MM.1S (cell line): ENCODE measurements around the gene TEX38.

Source experiments
- DNase-seq: peaks from one replicate; pipeline ENCODE4 v3.0.0-alpha.2; 2015
- H2AFZ ChIP-seq: fragments of 300-600 bp; sonication (generic); 2 replicates; pipeline ENCODE4 v1.6.0; 2016; ENCODE audit warnings: antibody characterized with exemption, low read length
- H3F3A ChIP-seq: fragments of 300-600 bp; sonication (generic); 2 replicates; pipeline ENCODE4 v1.6.1; 2016; ENCODE audit warnings: mild to moderate bottlenecking, antibody characterized with exemption, low read length, moderate library complexity, mixed read lengths; ENCODE audit not compliant: insufficient read depth
- H3K27ac ChIP-seq: fragments of 300-600 bp; sonication (generic); 2 replicates; pipeline ENCODE4 v1.5.1; 2016; ENCODE audit warnings: mild to moderate bottlenecking, low read length
- H3K27me3 ChIP-seq: fragments of 300-600 bp; sonication (generic); replicated peaks from 2 replicates; pipeline ENCODE4 v1.6.0; 2016; ENCODE audit warnings: low read length; ENCODE audit not compliant: insufficient read depth
- H3K36me3 ChIP-seq: fragments of 300-600 bp; sonication (generic); replicated peaks from 2 replicates; pipeline ENCODE4 v1.6.1; 2016; ENCODE audit warnings: mild to moderate bottlenecking, low read length, mixed read lengths; ENCODE audit not compliant: insufficient read depth
- H3K4me1 ChIP-seq: fragments of 300-600 bp; sonication (generic); 2 replicates; pipeline ENCODE4 v1.6.1; 2016; ENCODE audit warnings: low read length, mixed read lengths
- H3K4me2 ChIP-seq: fragments of 300-600 bp; sonication (generic); 2 replicates; pipeline ENCODE4 v1.6.0; 2016; ENCODE audit warnings: low read depth, low read length
- H3K4me3 ChIP-seq: fragments of 300-600 bp; sonication (generic); 2 replicates; pipeline ENCODE4 v1.5.1; 2016; ENCODE audit warnings: low read length, mixed read lengths
- H3K79me2 ChIP-seq: fragments of 300-600 bp; sonication (generic); 2 replicates; pipeline ENCODE4 v1.6.1; 2016; ENCODE audit warnings: mixed run types, low read length, mixed read lengths
- H3K9ac ChIP-seq: fragments of 300-600 bp; sonication (generic); 2 replicates; pipeline ENCODE4 v1.6.1; 2016; ENCODE audit warnings: low read length, mixed read lengths
- H3K9me2 ChIP-seq: fragments of 300-600 bp; sonication (generic); replicated peaks from 2 replicates; pipeline ENCODE4 v1.6.1; 2016; ENCODE audit warnings: mild to moderate bottlenecking, low read length, mixed read lengths; ENCODE audit not compliant: insufficient read depth
- H3K9me3 ChIP-seq: fragments of 300-600 bp; sonication (generic); replicated peaks from 2 replicates; pipeline ENCODE4 v1.6.1; 2016; ENCODE audit warnings: mild to moderate bottlenecking, low read length, mixed read lengths; ENCODE audit not compliant: insufficient read depth
- H4K20me1 ChIP-seq: fragments of 300-600 bp; sonication (generic); 2 replicates; pipeline ENCODE4 v1.6.1; 2016; ENCODE audit warnings: mild to moderate bottlenecking, low read length, moderate library complexity, mixed read lengths; ENCODE audit not compliant: insufficient read depth
- EZH2 ChIP-seq: fragments of 300-600 bp; sonication (generic); optimal IDR thresholded peaks from 2 replicates; pipeline ENCODE3; 2017; ENCODE audit warnings: low read depth, mild to moderate bottlenecking, antibody characterized with exemption, low read length, mixed read lengths
- EZH2phosphoT487 ChIP-seq: fragments of 300-600 bp; sonication (generic); IDR thresholded peaks from 2 replicates; pipeline ENCODE4 v1.6.1; 2018; ENCODE audit warnings: antibody characterized with exemption, low read length
- TF ChIP-seq, protein P1 (sequence below): fragments of 300-600 bp; sonication (generic); IDR thresholded peaks from 2 replicates; pipeline ENCODE4 v1.5.1; 2016; ENCODE audit warnings: antibody characterized with exemption, low read length, mixed read lengths

The TEX38 gene

DNA sequence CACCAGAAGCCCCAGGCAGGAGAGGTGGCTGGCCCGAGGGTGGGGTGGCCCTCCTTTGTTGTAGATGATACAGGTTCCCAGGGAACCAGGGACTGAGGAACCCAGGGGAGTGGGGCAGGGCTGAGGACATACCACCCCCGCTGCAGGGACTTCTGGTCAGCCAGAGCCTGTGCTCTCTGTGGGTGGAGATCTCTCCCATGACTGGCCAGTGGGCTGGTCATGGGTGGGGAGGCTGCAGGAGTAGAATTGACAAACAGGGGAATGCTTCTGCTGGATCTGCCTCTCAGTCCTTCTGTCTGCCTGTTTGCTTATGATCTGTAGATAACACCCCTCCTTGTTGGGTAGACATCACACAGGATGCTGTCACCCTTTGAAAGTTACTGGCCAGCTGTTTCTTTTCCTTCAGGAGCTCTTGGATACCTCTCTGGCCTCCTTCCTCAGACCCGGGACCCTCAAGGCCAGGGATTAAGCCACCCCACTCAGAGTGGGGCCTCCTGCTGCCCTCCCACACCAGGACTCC, 50.1 kb downstream of the TEX38 start:
- Histone ChIP-seq H3K79me2 (peaks cover 22% of the 10 kb centered on the region), H3K27me3 (no peaks in the 10 kb centered on the region), H2AFZ (no peak overlapping the region), H4K20me1 (0 out of 2 replicates have a peak, but pooled peaks cover 4% of the 10 kb centered on the region), H3K9me2 (no peaks in the 10 kb centered on the region), H3K9ac (no peak overlapping the region), H3K36me3 (no peaks in the 10 kb centered on the region), H3K27ac (no peak overlapping the region), H3K4me3 (no peak overlapping the region), H3K4me1 (peaks cover 17% of the 10 kb centered on the region), H3F3A (no peaks in the 10 kb centered on the region), H3K9me3 (no peaks in the 10 kb centered on the region), H3K4me2 (no peak overlapping the region)
- TF ChIP-seq EZH2 (no peak), EZH2phosphoT487 (no peak)
- TF ChIP-seq, protein P1, sequence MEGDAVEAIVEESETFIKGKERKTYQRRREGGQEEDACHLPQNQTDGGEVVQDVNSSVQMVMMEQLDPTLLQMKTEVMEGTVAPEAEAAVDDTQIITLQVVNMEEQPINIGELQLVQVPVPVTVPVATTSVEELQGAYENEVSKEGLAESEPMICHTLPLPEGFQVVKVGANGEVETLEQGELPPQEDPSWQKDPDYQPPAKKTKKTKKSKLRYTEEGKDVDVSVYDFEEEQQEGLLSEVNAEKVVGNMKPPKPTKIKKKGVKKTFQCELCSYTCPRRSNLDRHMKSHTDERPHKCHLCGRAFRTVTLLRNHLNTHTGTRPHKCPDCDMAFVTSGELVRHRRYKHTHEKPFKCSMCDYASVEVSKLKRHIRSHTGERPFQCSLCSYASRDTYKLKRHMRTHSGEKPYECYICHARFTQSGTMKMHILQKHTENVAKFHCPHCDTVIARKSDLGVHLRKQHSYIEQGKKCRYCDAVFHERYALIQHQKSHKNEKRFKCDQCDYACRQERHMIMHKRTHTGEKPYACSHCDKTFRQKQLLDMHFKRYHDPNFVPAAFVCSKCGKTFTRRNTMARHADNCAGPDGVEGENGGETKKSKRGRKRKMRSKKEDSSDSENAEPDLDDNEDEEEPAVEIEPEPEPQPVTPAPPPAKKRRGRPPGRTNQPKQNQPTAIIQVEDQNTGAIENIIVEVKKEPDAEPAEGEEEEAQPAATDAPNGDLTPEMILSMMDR: no peak
- no peak for DNase-seq
